Suprapubic skin (tissue), 4 donors: ENCODE data around the gene CACYBP. TPM values are rescaled to one million over a fixed set of nuclear protein-coding genes. Genes with fewer than 3 reads are reported as not detected.

Experiments used
- DNase-seq, 2 donors: peaks; one replicate each; pipeline ENCODE4 v3.0.0-alpha.2; 2019; ENCODE audit warnings: low spot score in 2 of 2
- H3K27ac ChIP-seq: fragments of 200-600 bp; sonication (generic); one replicate; pipeline ENCODE4 v1.5.1; 2019
- H3K27me3 ChIP-seq: fragments of 200-600 bp; sonication (generic); one replicate; pipeline ENCODE4 v1.5.1; 2019
- H3K36me3 ChIP-seq: fragments of 200-600 bp; sonication (generic); one replicate; pipeline ENCODE4 v1.5.1; 2019
- H3K4me1 ChIP-seq: fragments of 200-600 bp; sonication (generic); one replicate; pipeline ENCODE4 v1.5.1; 2019
- H3K4me3 ChIP-seq: fragments of 200-600 bp; sonication (generic); one replicate; pipeline ENCODE4 v1.5.1; 2019; ENCODE audit warnings: mild to moderate bottlenecking
- H3K9me3 ChIP-seq: fragments of 200-600 bp; sonication (generic); one replicate; pipeline ENCODE4 v1.5.1; 2019
- CTCF ChIP-seq, 2 donors: fragments of 200-600 bp in 1 of 2; fragments of 450-650 bp in 1 of 2; sonication (generic) in 1 of 2; IDR thresholded peaks; one replicate each; pipeline ENCODE4 v1.5.1; 2016 to 2019; ENCODE audit warnings: antibody characterized with exemption in 2 of 2, mild to moderate bottlenecking in 1 of 2, moderate library complexity in 1 of 2
- EP300 ChIP-seq: sonication (generic); formaldehyde crosslinking; IDR thresholded peaks from one replicate; pipeline ENCODE4 v1.6.1; 2017; ENCODE audit warnings: antibody characterized with exemption
- POLR2A ChIP-seq, 2 donors: fragments of 450-650 bp; IDR thresholded peaks; one replicate each; pipeline ENCODE4 v1.6.1; 2017; ENCODE audit warnings: antibody characterized with exemption in 2 of 2, mild to moderate bottlenecking in 2 of 2, moderate library complexity in 2 of 2
- POLR2AphosphoS5 ChIP-seq, 3 donors: sonication (generic); formaldehyde crosslinking; IDR thresholded peaks; one replicate each; pipeline ENCODE4 v1.6.1; 2017; ENCODE audit warnings: antibody characterized with exemption in 3 of 3
- WGBS: methylation state at CpG from one replicate; pipeline ENCODE4 v1.1.5; 2018; 5-methylcytosine and 5-hydroxymethylcytosine counted together
- total RNA-seq, 4 donors: library from RNA; depleted of rRNA; stranded (reverse); fragments of >200 nt; gene quantifications; one replicate each; pipeline ENCODE4 v1.1.0, GENCODE V29; 2016

Gene CACYBP
- total RNA-seq, 4 donors from 2014 or later: 41.8 to 66.7 (median 64.5) TPM

DNA sequence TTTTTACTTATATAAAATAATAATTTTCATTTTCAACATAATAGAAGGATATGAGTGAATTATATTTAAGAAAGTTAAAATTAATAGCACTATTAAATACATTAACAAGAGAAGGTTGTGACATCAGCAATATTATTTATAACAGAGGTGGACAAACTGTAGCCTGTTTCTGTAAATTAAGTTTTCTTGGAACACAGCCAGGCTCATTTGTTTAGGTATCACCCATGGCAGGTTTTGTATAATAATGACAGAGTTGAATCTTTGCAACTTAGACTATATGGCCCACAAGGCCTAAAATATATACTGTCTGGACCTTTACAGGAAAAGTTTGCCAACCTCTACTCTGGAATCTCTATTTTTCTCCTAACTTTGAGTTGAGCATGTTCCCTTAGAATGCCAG, 42.8 kb upstream of the CACYBP start:
- peaks cover 5% of the 10 kb centered on the region for H3K4me1 ChIP-seq
- H3K27ac ChIP-seq: no peak overlapping the region
- H3K27me3 ChIP-seq: no peaks in the 10 kb centered on the region
- no peaks in the 10 kb centered on the region for H3K36me3 ChIP-seq
- H3K4me3 ChIP-seq: no peak overlapping the region
- TF ChIP-seq POLR2AphosphoS5 (IDR thresholded peaks at IDR 0.05): no peak
- TF ChIP-seq POLR2A (IDR thresholded peaks at IDR 0.05): no peak
- H3K9me3 ChIP-seq: no peaks in the 10 kb centered on the region
- DNase-seq: no peak

- H3K27ac ChIP-seq: no peak overlapping the region
- DNase-seq: no peak
- TF ChIP-seq POLR2A (IDR thresholded peaks at IDR 0.05) (no peak), POLR2AphosphoS5 (IDR thresholded peaks at IDR 0.05) (no peak), EP300 (no peak), CTCF (IDR thresholded peaks at IDR 0.05) (no peak)
Observed at GRCh38 chr1:174957829-174958228, 41.9 kb upstream of the CACYBP start.

GRCh38 chr1:174958396-174958795, 41.4 kb upstream of the CACYBP start:
- H3K27me3 ChIP-seq: no peaks in the 10 kb centered on the region
- no peak for DNase-seq
- H3K4me3 ChIP-seq: no peak overlapping the region
- peaks cover 7% of the 10 kb centered on the region for H3K4me1 ChIP-seq
- WGBS: 85% methylated on average over 1 of the region's 1 CpG
- no peak for TF ChIP-seq POLR2AphosphoS5 (IDR thresholded peaks at IDR 0.05)
- no peak for TF ChIP-seq CTCF (IDR thresholded peaks at IDR 0.05)
- no peak for TF ChIP-seq POLR2A (IDR thresholded peaks at IDR 0.05)
- no peak for TF ChIP-seq EP300
- no peaks in the 10 kb centered on the region for H3K36me3 ChIP-seq
- H3K9me3 ChIP-seq: no peaks in the 10 kb centered on the region
- H3K27ac ChIP-seq: no peak overlapping the region

More at GRCh38 chr1:174957829-174958228, 41.9 kb upstream of the CACYBP start:
- Histone ChIP-seq H3K36me3 (no peaks in the 10 kb centered on the region), H3K9me3 (no peaks in the 10 kb centered on the region), H3K4me3 (no peak overlapping the region), H3K4me1 (peaks cover 5% of the 10 kb centered on the region), H3K27me3 (no peaks in the 10 kb centered on the region)

DNA sequence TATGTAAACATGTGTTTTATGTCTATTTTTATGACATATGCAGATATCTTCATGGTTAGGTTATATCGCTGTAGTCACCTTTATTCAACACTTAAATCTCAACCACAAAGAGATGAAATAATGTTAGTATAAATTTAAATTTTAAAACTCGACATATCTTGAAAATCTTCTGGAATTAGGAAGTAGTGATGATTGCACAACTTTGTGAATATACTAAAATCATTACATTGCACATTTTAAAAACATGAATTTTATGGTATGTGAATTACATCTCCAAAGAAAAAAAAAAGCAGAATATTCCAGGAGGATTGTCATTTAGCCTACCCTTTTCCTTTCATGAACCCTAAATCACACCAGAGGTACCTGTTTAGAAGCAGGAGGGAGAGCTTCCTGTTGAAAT, 39.4 kb upstream of the CACYBP start:
- TF ChIP-seq POLR2A (IDR thresholded peaks at IDR 0.05): no peak
- TF ChIP-seq POLR2AphosphoS5 (IDR thresholded peaks at IDR 0.05): no peak
- no peak for TF ChIP-seq CTCF (IDR thresholded peaks at IDR 0.05)
- WGBS: 95% methylated on average over 2 of the region's 2 CpGs

GRCh38 chr1:174963529-174964125, 36.1 kb upstream of the CACYBP start:
- H3K9me3 ChIP-seq: no peaks in the 10 kb centered on the region
- H3K4me3 ChIP-seq: no peak overlapping the region
- H3K27ac ChIP-seq: peak overlapping the region; percentile 91
- no peak for DNase-seq
- H3K27me3 ChIP-seq: no peaks in the 10 kb centered on the region
- WGBS: 51% methylated on average over 2 of the region's 2 CpGs
- TF ChIP-seq EP300 (no peak), CTCF (IDR thresholded peaks at IDR 0.05) (no peak), POLR2AphosphoS5 (IDR thresholded peaks at IDR 0.05) (no peak), POLR2A (IDR thresholded peaks at IDR 0.05) (no peak)
- peaks cover 48% of the 10 kb centered on the region for H3K4me1 ChIP-seq
- H3K36me3 ChIP-seq: no peaks in the 10 kb centered on the region

More for the DNA sequence above, 39.4 kb upstream of the CACYBP start:
- no peaks in the 10 kb centered on the region for H3K27me3 ChIP-seq
- H3K4me3 ChIP-seq: no peak overlapping the region
- no peaks in the 10 kb centered on the region for H3K36me3 ChIP-seq
- H3K4me1 ChIP-seq: peaks cover 20% of the 10 kb centered on the region
- H3K27ac ChIP-seq: no peak overlapping the region
- H3K9me3 ChIP-seq: no peaks in the 10 kb centered on the region
- no peak for DNase-seq
